Fibroblast of peridontal ligament (primary cell): ENCODE data around the gene OVCH2.

Experiments used
- DNase-seq: peaks from one replicate; pipeline ENCODE4 v3.0.0-alpha.2; 2010; ENCODE audit errors: extremely low read depth

Gene OVCH2

GRCh38 chr11:7639643-7640025, 66.6 kb downstream of the OVCH2 start:
- DNase-seq: no peak
